Measurements from ENCODE around the gene SRGAP1. TPM values are rescaled to one million over a fixed set of nuclear protein-coding genes. Genes with fewer than 3 reads are reported as not detected.

Gene SRGAP1
- total and polyA plus RNA-seq, 2 of the 8 experiments (the other 6 are each of a cell fraction or from before 2014, with no cell fraction given): 3.2 to 7.3 TPM

- FAIRE-seq: no peak
- H2AFZ ChIP-seq (ENCODE audit: low read length): no peak overlapping the region
- no peak for TF ChIP-seq POU5F1 (IDR thresholded peaks at IDR 0.05; ENCODE audit: low read depth, low read length)
- no peak for TF ChIP-seq BRCA1 (IDR thresholded peaks at IDR 0.05; ENCODE audit: low read depth, low read length)
- no peak for TF ChIP-seq CTBP2 (IDR thresholded peaks at IDR 0.05; ENCODE audit: borderline replicate concordance, insufficient read depth, insufficient read length, low read length)
- no peak for TF ChIP-seq SP2 (IDR thresholded peaks at IDR 0.05; ENCODE audit: low read length)
- no peak for TF ChIP-seq ATF2 (IDR thresholded peaks at IDR 0.05; ENCODE audit: low read length)
- no peak for TF ChIP-seq BCL11A (IDR thresholded peaks at IDR 0.05; ENCODE audit: low read depth in 2 of 2, low read length in 2 of 2)
- TF ChIP-seq EGR1 (IDR thresholded peaks at IDR 0.05; ENCODE audit: borderline replicate concordance, low read depth, low read length): no peak
Observed at GRCh38 chr12:64147011-64147631, 302.6 kb downstream of the SRGAP1 start.

More at GRCh38 chr12:64147011-64147631, 302.6 kb downstream of the SRGAP1 start:
- Histone ChIP-seq H3K36me3 (ENCODE audit: control insufficient read depth in 2 of 4, insufficient read depth in 4 of 4, low read length in 3 of 4) (no peaks in the 10 kb centered on the region), H3K27ac (ENCODE audit: low read depth, low read length) (no peak overlapping the region), H3K27me3 (replicated peaks in 1 of 4; ENCODE audit: control insufficient read depth in 3 of 4, extremely low read depth in 1 of 4, insufficient read depth in 3 of 4, low read length in 3 of 4) (no peaks in the 10 kb centered on the region), H2BK5ac (ENCODE audit: low read depth, low read length) (no peak overlapping the region), H3K23me2 (ENCODE audit: low read depth, low read length) (no peaks in the 10 kb centered on the region), H4K20me1 (replicated peaks in 1 of 2; ENCODE audit: control insufficient read depth in 1 of 2, insufficient read depth in 2 of 2, low read length in 2 of 2) (no peaks in the 10 kb centered on the region), H2BK12ac (ENCODE audit: low read depth, low read length) (no peak overlapping the region; the same call in 1 of the 2 replicates), H2BK20ac (ENCODE audit: low read length) (no peak overlapping the region), H3K9ac (replicated peaks in 1 of 4; ENCODE audit: extremely low read depth in 1 of 4, low read depth in 3 of 4, low read length in 3 of 4) (peak overlapping the region in 1 of 4 experiments; percentile 50; a peak in 1 of 7 replicates), H3K4ac (replicated peaks; ENCODE audit: insufficient read length, low read depth, low read length) (no peak overlapping the region), H3K79me1 (ENCODE audit: low read depth, low read length) (no peaks in the 10 kb centered on the region), H3K56ac (replicated peaks; ENCODE audit: insufficient read length, low read depth, low read length) (no peak overlapping the region), H4K8ac (ENCODE audit: extremely low read depth, insufficient read depth, low read length) (no peak overlapping the region), H3K4me3 (ENCODE audit: extremely low read depth in 1 of 4, insufficient read depth in 2 of 4, low read depth in 3 of 4, low read length in 4 of 4) (no peak overlapping the region), H3K4me2 (ENCODE audit: insufficient read depth in 1 of 2, low read depth in 2 of 2, low read length in 2 of 2) (no peak overlapping the region; a peak in 1 of 4 replicates), H4K5ac (ENCODE audit: insufficient read length, low read depth, low read length) (no peak overlapping the region), H3K79me2 (ENCODE audit: control insufficient read depth in 1 of 2, insufficient read depth in 2 of 2, low read length in 2 of 2) (no peaks in the 10 kb centered on the region), H3K23ac (ENCODE audit: insufficient read length) (no peak overlapping the region), H3K18ac (ENCODE audit: extremely low read depth, low read length) (no peak overlapping the region), H3K14ac (ENCODE audit: insufficient read length) (no peak overlapping the region), H3K9me3 (ENCODE audit: insufficient read depth in 2 of 2, low read depth in 1 of 2, low read length in 1 of 2) (no peaks in the 10 kb centered on the region), H2BK15ac (ENCODE audit: low read length) (no peak overlapping the region), H2AK5ac (ENCODE audit: low read depth, low read length) (peak overlapping the region; percentile 96; the same call in 1 of the 2 replicates), H4K91ac (replicated peaks; ENCODE audit: insufficient read length, low read length) (no peak overlapping the region), H2BK120ac (replicated peaks; ENCODE audit: low read depth, low read length) (no peak overlapping the region), H3K4me1 (replicated peaks in 1 of 4; ENCODE audit: control insufficient read depth in 3 of 4, insufficient read depth in 4 of 4, low read length in 3 of 4) (no peaks in the 10 kb centered on the region; a peak in 2 of 7 replicates)
- ChIA-PET CTCF (ENCODE audit: partially characterized antibody) (interaction anchor here (1.0 to 1.7 kb wide), 3 partner anchors 33 to 109 kb away, joined by 3 read pairs; no protein-coding TSS in a partner anchor), POLR2A (ENCODE audit: partially characterized antibody) (no interaction called here)
- 85% methylated on average over 21 of the region's 21 CpGs; no CpG with 5 or more reads in 1 of the 2 experiments for WGBS, 2 experiments (ENCODE audit: extremely low coverage in 1 of 2, insufficient coverage in 1 of 2, insufficient read length in 1 of 2, insufficient replicate concordance in 2 of 2, low coverage in 1 of 2, low lambda C conversion rate in 2 of 2, missing lambda C conversion rate in 1 of 2)
- DNase-seq (ENCODE audit: low read depth in 1 of 2, low spot score in 2 of 2): no peak
